K562 (cell line): ENCODE results near the gene NEMP1. TPM values are rescaled to one million over a fixed set of nuclear protein-coding genes. Genes with fewer than 3 reads are reported as not detected.
A peak's percentile ranks its signal among the peaks of the same experiment; 100 is the strongest.

Source experiments
- CGGBP1 ChIP-seq: fragments of 250-450 bp; sonication (Bioruptor Pico); IDR thresholded peaks from 2 replicates; pipeline ENCODE4 v1.9.0; 2021; ENCODE audit warnings: mild to moderate bottlenecking
- CHD1 ChIP-seq: fragments of 200-600 bp; sonication (generic); IDR thresholded peaks from one replicate; pipeline ENCODE4 v1.6.1; 2012; ENCODE audit warnings: mild to moderate bottlenecking, moderate library complexity, low read length, inconsistent platforms
- E2F6 ChIP-seq, 2 experiments: IDR thresholded peaks; 2 replicates each; pipeline ENCODE4 v1.6.1; 2011; ENCODE audit warnings: borderline replicate concordance in 1 of 2, control low read depth in 1 of 2, low read depth in 1 of 2, low read length in 1 of 2, mild to moderate bottlenecking in 1 of 2, mixed read lengths in 1 of 2, moderate library complexity in 1 of 2; ENCODE audit not compliant: insufficient read depth in 1 of 2, insufficient read length in 1 of 2, poor library complexity in 1 of 2, severe bottlenecking in 1 of 2; ENCODE audit errors: extremely low read depth in 1 of 2
- HIVEP1 ChIP-seq: fragments of 250-450 bp; sonication (Bioruptor Pico); IDR thresholded peaks from 2 replicates; pipeline ENCODE4 v1.4.0; 2020; ENCODE audit warnings: mild to moderate bottlenecking
- L3MBTL2 ChIP-seq: fragments of 450-650 bp; IDR thresholded peaks from 2 replicates; pipeline ENCODE4 v1.6.1; 2016; ENCODE audit warnings: mild to moderate bottlenecking, moderate library complexity
- MAX ChIP-seq: sonication (generic); formaldehyde crosslinking; IDR thresholded peaks from 2 replicates; pipeline ENCODE4 v1.9.0; 2022; ENCODE audit warnings: mild to moderate bottlenecking, missing genetic modification reagents
- POLR2H ChIP-seq: IDR thresholded peaks from 2 replicates; pipeline ENCODE4 v1.6.1; 2016; ENCODE audit warnings: missing genetic modification characterization, low read depth, mild to moderate bottlenecking, control low read depth, missing compliant biosample characterization, moderate library complexity
- RNF2 ChIP-seq: sonication (generic); IDR thresholded peaks from 2 replicates; pipeline ENCODE4 v1.6.1; 2016
- TFAP4 ChIP-seq: sonication (generic); formaldehyde crosslinking; IDR thresholded peaks from 2 replicates; pipeline ENCODE4 v1.8.0; 2022; ENCODE audit warnings: missing genetic modification reagents, mild to moderate bottlenecking, moderate library complexity, borderline replicate concordance
- VEZF1 ChIP-seq: fragments of 200-800 bp; sonication (Bioruptor generic); IDR thresholded peaks from 2 replicates; pipeline ENCODE4 v1.6.1; 2017; ENCODE audit warnings: missing genetic modification characterization, missing compliant biosample characterization
- ZBTB40 ChIP-seq, 2 experiments: fragments of 450-650 bp in 1 of 2; sonication (generic) in 1 of 2; formaldehyde crosslinking in 1 of 2; IDR thresholded peaks; 2 replicates each; pipeline versions ENCODE4 v1.7.1 to v1.9.0; 2016 to 2022; ENCODE audit warnings: inconsistent platforms in 1 of 2, mild to moderate bottlenecking in 1 of 2, missing genetic modification reagents in 1 of 2
- polyA plus RNA-seq, 8 experiments: library from polyadenylated mRNA; depleted of rRNA in 4 of 8; stranded (reverse) in 5 of 8; unstranded in 3 of 8; fragments of >200 nt; fragmentation: Nextera tagmentation in 2 of 8; fragmentation: Illumina TruSeq in 1 of 8; extraction: Ambion mirVana in 2 of 8; extraction: Trizol in 1 of 8; gene quantifications; 2 replicates each; pipeline versions ENCODE4 v1.2.1 to v1.2.3, GENCODE V29; 2011 to 2014; ENCODE audit warnings: inconsistent platforms in 1 of 8, missing spikeins in 1 of 8
- total RNA-seq, 7 experiments: library from RNA; depleted of rRNA in 6 of 7; stranded (reverse); fragments of >200 nt in 6 of 7; fragmentation: Illumina TruSeq in 2 of 7; extraction: Trizol in 2 of 7; gene quantifications; 2 replicates each; pipeline versions ENCODE4 v1.2.1 to v1.2.3, GENCODE V29; 2011 to 2021; ENCODE audit warnings: low replicate concordance in 1 of 7

NEMP1 gene
- total and polyA plus RNA-seq, 9 of the 15 experiments (the other 6 are each of a cell fraction or from before 2014, with no cell fraction given): 9.5 to 82.2 (median 41.2) TPM

- TF ChIP-seq VEZF1 (CRISPR knock-in tag) (peak; percentile 60), L3MBTL2 (peak; percentile 98), CHD1 (peak; percentile 78), POLR2H (tag) (peak; percentile 91), HIVEP1 (CRISPR knock-in tag) (no peak), TFAP4 (CRISPR knock-in tag) (peak; percentile 81; the same call in 1 of the 2 replicates), RNF2 (peak; percentile 59; the same call in 1 of the 2 replicates), ZBTB40 (IDR thresholded peaks at IDR 0.05) (peak; percentile 95), ZBTB40 (CRISPR knock-in tag; IDR thresholded peaks at IDR 0.05) (no peak), MAX (CRISPR knock-in tag) (peak; percentile 73), E2F6 (IDR thresholded peaks at IDR 0.05; ENCODE audit: borderline replicate concordance in 1 of 2, extremely low read depth in 1 of 2, insufficient read depth in 1 of 2, insufficient read length in 1 of 2, low read depth in 1 of 2, low read length in 1 of 2, poor library complexity in 1 of 2, severe bottlenecking in 1 of 2) (peak; percentile 95), CGGBP1 (CRISPR knock-in tag) (0 out of 2 replicates have a peak, but pooled peaks have one; percentile 9)
Observed at GRCh38 chr12:57078519-57079404, at the start of gene NEMP1 (continued).
